Measurements from ENCODE around the gene IRF7.

IRF7 gene

GRCh38 chr11:601573-602245, 14.0 kb downstream of the IRF7 start:
- Mint-ChIP-seq H3K27ac (peak overlapping the region in 1 of 2 donors; percentile 61), H3K27me3 (no peaks in the 10 kb centered on the region), H3K4me1 (ENCODE audit: low read depth in 2 of 2) (peaks cover 1 to 4% of the 10 kb centered on the region in 2 donors), H3K36me3 (ENCODE audit: insufficient read depth) (peaks cover 77% of the 10 kb centered on the region), H3K4me3 (no peak overlapping the region), H3K9me3 (no peaks in the 10 kb centered on the region)
- DNase-seq (no peak), ATAC-seq (replicated peaks) (no peak)

- Mint-ChIP-seq H3K27ac (peak overlapping the region in 1 of 2 donors; percentile 84), H3K36me3 (ENCODE audit: insufficient read depth) (peaks cover 85% of the 10 kb centered on the region), H3K9me3 (no peaks in the 10 kb centered on the region), H3K4me1 (ENCODE audit: low read depth in 2 of 2) (peaks cover 4 to 6% of the 10 kb centered on the region in 2 donors), H3K27me3 (no peaks in the 10 kb centered on the region), H3K4me3 (no peak overlapping the region)
- ATAC-seq (replicated peaks): no peak
- no peak for DNase-seq
These were observed 17.6 kb downstream of the IRF7 start for GRCh38 chr11:598005-598680.

GRCh38 chr11:597166-597725, 18.5 kb downstream of the IRF7 start:
- DNase-seq: no peak
- Mint-ChIP-seq H3K27ac (peak overlapping the region; percentile 56 to 84), H3K4me3 (peak overlapping the region in 1 of 2 donors; percentile 40), H3K27me3 (no peaks in the 10 kb centered on the region), H3K4me1 (ENCODE audit: low read depth in 2 of 2) (peaks cover 6 to 9% of the 10 kb centered on the region in 2 donors), H3K36me3 (ENCODE audit: insufficient read depth) (peaks cover 85% of the 10 kb centered on the region), H3K9me3 (no peaks in the 10 kb centered on the region)
- no peak for ATAC-seq (replicated peaks)

- peaks cover 85% of the 10 kb centered on the region for H3K36me3 Mint-ChIP-seq (ENCODE audit: insufficient read depth)
- peaks cover 7 to 10% of the 10 kb centered on the region in 2 donors for H3K4me1 Mint-ChIP-seq (ENCODE audit: low read depth in 2 of 2)
These were observed 19.4 kb downstream of the IRF7 start for GRCh38 chr11:596374-596773.

GRCh38 chr11:595400-595799, 20.4 kb downstream of the IRF7 start:
- DNase-seq (no peak), ATAC-seq (replicated peaks) (no peak)
- H3K4me1 Mint-ChIP-seq (ENCODE audit: low read depth in 2 of 2): peaks cover 7 to 10% of the 10 kb centered on the region in 2 donors
- no peaks in the 10 kb centered on the region for H3K27me3 Mint-ChIP-seq
- no peak overlapping the region for H3K27ac Mint-ChIP-seq
- H3K9me3 Mint-ChIP-seq: no peaks in the 10 kb centered on the region
- no peak overlapping the region for H3K4me3 Mint-ChIP-seq
- peaks cover 84% of the 10 kb centered on the region for H3K36me3 Mint-ChIP-seq (ENCODE audit: insufficient read depth)

More at GRCh38 chr11:596374-596773, 19.4 kb downstream of the IRF7 start:
- no peaks in the 10 kb centered on the region for H3K9me3 Mint-ChIP-seq
- H3K4me3 Mint-ChIP-seq: peak overlapping the region in 1 of 2 donors; percentile 5
- H3K27me3 Mint-ChIP-seq: no peaks in the 10 kb centered on the region
- ATAC-seq (replicated peaks): peak; percentile 77
- no peak for DNase-seq
- peak overlapping the region; percentile 56 to 84 for H3K27ac Mint-ChIP-seq

GRCh38 chr11:593347-593746, 22.4 kb downstream of the IRF7 start:
- Mint-ChIP-seq H3K27me3 (no peaks in the 10 kb centered on the region), H3K36me3 (ENCODE audit: insufficient read depth) (peaks cover 80% of the 10 kb centered on the region), H3K27ac (peak overlapping the region in 1 of 2 donors; percentile 60), H3K4me3 (no peak overlapping the region), H3K4me1 (ENCODE audit: low read depth in 2 of 2) (peaks cover 7 to 15% of the 10 kb centered on the region in 2 donors), H3K9me3 (no peaks in the 10 kb centered on the region)
- ATAC-seq (replicated peaks) (no peak), DNase-seq (no peak)

GRCh38 chr11:592918-593317, 22.8 kb downstream of the IRF7 start:
- Mint-ChIP-seq H3K9me3 (no peaks in the 10 kb centered on the region), H3K4me1 (ENCODE audit: low read depth in 2 of 2) (peaks cover 11 to 20% of the 10 kb centered on the region in 2 donors), H3K4me3 (no peak overlapping the region), H3K27me3 (no peaks in the 10 kb centered on the region), H3K36me3 (ENCODE audit: insufficient read depth) (peaks cover 80% of the 10 kb centered on the region), H3K27ac (peak overlapping the region in 1 of 2 donors; percentile 60)
- ATAC-seq (replicated peaks) (no peak), DNase-seq (no peak)

- peak overlapping the region in 1 of 2 donors; percentile 60 for H3K27ac Mint-ChIP-seq
- H3K27me3 Mint-ChIP-seq: no peaks in the 10 kb centered on the region
- DNase-seq: no peak
- no peak for ATAC-seq (replicated peaks)
- H3K4me1 Mint-ChIP-seq (ENCODE audit: low read depth in 2 of 2): peaks cover 14 to 24% of the 10 kb centered on the region in 2 donors
- H3K36me3 Mint-ChIP-seq (ENCODE audit: insufficient read depth): peaks cover 84% of the 10 kb centered on the region
- no peaks in the 10 kb centered on the region for H3K9me3 Mint-ChIP-seq
- no peak overlapping the region for H3K4me3 Mint-ChIP-seq
These were observed 23.2 kb downstream of the IRF7 start for GRCh38 chr11:592501-592900.

GRCh38 chr11:590997-591396, 24.8 kb downstream of the IRF7 start:
- Mint-ChIP-seq H3K36me3 (ENCODE audit: insufficient read depth) (peaks cover 86% of the 10 kb centered on the region), H3K27me3 (no peaks in the 10 kb centered on the region), H3K4me1 (ENCODE audit: low read depth in 2 of 2) (peaks cover 16 to 27% of the 10 kb centered on the region in 2 donors), H3K9me3 (no peaks in the 10 kb centered on the region), H3K27ac (no peak overlapping the region), H3K4me3 (no peak overlapping the region)
- ATAC-seq (replicated peaks) (no peak), DNase-seq (no peak)

- peaks cover 81% of the 10 kb centered on the region for H3K36me3 Mint-ChIP-seq (ENCODE audit: insufficient read depth)
- DNase-seq: no peak
- H3K27ac Mint-ChIP-seq: peak overlapping the region; percentile 59 to 67
- no peaks in the 10 kb centered on the region for H3K27me3 Mint-ChIP-seq
- peaks cover 16 to 27% of the 10 kb centered on the region in 2 donors for H3K4me1 Mint-ChIP-seq (ENCODE audit: low read depth in 2 of 2)
- ATAC-seq (replicated peaks): no peak
- H3K4me3 Mint-ChIP-seq: no peak overlapping the region
- no peaks in the 10 kb centered on the region for H3K9me3 Mint-ChIP-seq
These were observed 26.0 kb downstream of the IRF7 start for GRCh38 chr11:589798-590197.

GRCh38 chr11:587978-588380, 27.8 kb downstream of the IRF7 start:
- DNase-seq: peak; percentile 54 to 61 (median 60)

GRCh38 chr11:587546-587945, 28.2 kb downstream of the IRF7 start:
- Mint-ChIP-seq H3K27me3 (no peaks in the 10 kb centered on the region), H3K4me1 (ENCODE audit: low read depth in 2 of 2) (peaks cover 16 to 29% of the 10 kb centered on the region in 2 donors), H3K9me3 (no peaks in the 10 kb centered on the region), H3K27ac (peak overlapping the region; percentile 99), H3K36me3 (ENCODE audit: insufficient read depth) (peaks cover 82% of the 10 kb centered on the region), H3K4me3 (peak overlapping the region; percentile 70 to 71)
- ATAC-seq (replicated peaks): peak; percentile 9
- no peak for DNase-seq

More at GRCh38 chr11:587978-588380, 27.8 kb downstream of the IRF7 start:
- Mint-ChIP-seq H3K4me1 (ENCODE audit: low read depth in 2 of 2) (peaks cover 16 to 29% of the 10 kb centered on the region in 2 donors), H3K9me3 (no peaks in the 10 kb centered on the region), H3K36me3 (ENCODE audit: insufficient read depth) (peaks cover 82% of the 10 kb centered on the region), H3K27me3 (no peaks in the 10 kb centered on the region), H3K4me3 (peak overlapping the region; percentile 70 to 71), H3K27ac (peak overlapping the region; percentile 99)
- ATAC-seq (replicated peaks): peak; percentile 93

- peaks cover 82% of the 10 kb centered on the region for H3K36me3 Mint-ChIP-seq (ENCODE audit: insufficient read depth)
- peak overlapping the region in 1 of 2 donors; percentile 49 for H3K4me3 Mint-ChIP-seq
- H3K4me1 Mint-ChIP-seq (ENCODE audit: low read depth in 2 of 2): peaks cover 17 to 29% of the 10 kb centered on the region in 2 donors
- H3K9me3 Mint-ChIP-seq: no peaks in the 10 kb centered on the region
- ATAC-seq (replicated peaks) (no peak), DNase-seq (no peak)
- H3K27me3 Mint-ChIP-seq: no peaks in the 10 kb centered on the region
- peak overlapping the region; percentile 99 for H3K27ac Mint-ChIP-seq
These were observed 29.1 kb downstream of the IRF7 start for GRCh38 chr11:586376-587316.
